ENCODE results near the gene METTL5. TPM values are rescaled to one million over a fixed set of nuclear protein-coding genes. Genes with fewer than 3 reads are reported as not detected.

METTL5 gene
- total and polyA plus RNA-seq, 9 of the 15 experiments (the other 6 are each of a cell fraction or from before 2014, with no cell fraction given), result 149 to 471 (median 224) TPM

DNA sequence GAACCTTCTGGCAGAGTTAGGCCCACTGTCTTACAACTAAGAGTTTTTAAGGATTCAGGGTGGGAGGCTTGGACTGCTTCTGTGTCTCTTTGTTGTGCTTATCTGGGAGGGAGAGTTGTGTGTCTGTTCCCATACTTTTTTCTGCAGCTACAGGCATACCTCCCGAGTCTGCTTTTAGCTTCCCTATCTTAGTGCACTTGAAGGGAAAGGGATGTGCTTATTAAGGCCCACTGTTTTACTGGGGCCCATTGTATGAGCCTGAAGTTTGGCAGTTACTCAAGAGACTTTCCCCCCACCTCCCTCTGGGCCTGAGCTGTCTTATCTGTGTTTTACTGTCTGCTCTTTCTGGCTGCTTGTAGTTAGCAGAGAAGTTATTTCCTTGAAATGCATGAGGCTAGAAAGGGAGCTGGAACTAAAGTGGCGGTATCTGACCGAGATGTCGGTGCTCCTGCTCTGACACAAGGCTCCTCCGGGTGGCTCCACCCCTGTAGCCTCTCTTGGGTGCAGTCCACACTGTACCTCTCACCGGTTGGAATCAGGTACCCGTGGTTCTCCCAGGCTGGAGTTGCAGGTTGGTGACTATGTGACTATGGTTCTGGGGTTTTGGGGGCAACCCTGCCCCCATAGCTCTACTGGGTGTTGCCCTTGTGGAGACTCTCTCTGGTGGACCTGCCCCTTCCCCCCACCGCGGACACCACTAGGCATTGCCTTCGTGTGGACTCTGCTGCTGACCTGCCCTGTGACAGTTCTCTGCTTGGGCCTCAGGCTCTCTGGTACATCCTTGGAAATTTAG is 15.4 kb upstream of the METTL5 start:
- ATAC-seq, result peak; percentile 95
- DNase-seq (ENCODE audit: extremely low read depth in 1 of 4, low spot score in 3 of 4), result peak; percentile 56 to 95 (median 74)
- peak overlapping the region; percentile 19; the same call in 1 of the 2 replicates for H3K4me3 ChIP-seq
- peak; percentile 96 for FAIRE-seq
- peaks cover 26% of the 10 kb centered on the region for H3K36me3 ChIP-seq (ENCODE audit: control insufficient read depth, insufficient read depth, low read length)
- no TSS peak for BruUV-seq (replicated peaks)
- H3K9me1 ChIP-seq (ENCODE audit: control insufficient read depth, insufficient read depth, low read length), result no peaks in the 10 kb centered on the region
- no peaks in the 10 kb centered on the region for H4K20me1 ChIP-seq (replicated peaks; ENCODE audit: control insufficient read depth, insufficient read depth, low read length)
- no peaks in the 10 kb centered on the region for H3K9me3 ChIP-seq (replicated peaks; ENCODE audit: control insufficient read depth, insufficient read depth, low read depth, low read length)
- intact Hi-C loops (cut with micrococcal nuclease), result loop anchor here (1.0 kb wide), 1 partner anchor 12 kb away; no protein-coding TSS in a partner anchor
- ChIA-PET POLR2A (interaction anchor here (0.6 to 5.4 kb wide), 13 partner anchors 9 to 1106 kb away, joined by 3 to 71 read pairs (median 3); partner anchors contain the start of gene UBR3), CTCF (ENCODE audit: low intra/inter-chr PET ratio) (no interaction called here)
- no peaks in the 10 kb centered on the region for H3K27me3 ChIP-seq (ENCODE audit: control insufficient read depth in 2 of 2, insufficient read depth in 2 of 2, low read length in 2 of 2)
- in situ Hi-C loops (cut with MboI), result no loop called here
- H3K9ac ChIP-seq (ENCODE audit: insufficient read depth in 1 of 2, low read depth in 2 of 2, low read length in 2 of 2), result peak overlapping the region; percentile 55 to 90
- peak overlapping the region; percentile 74 for H2AFZ ChIP-seq (ENCODE audit: low read depth, low read length)
- H3K4me1 ChIP-seq (replicated peaks in 1 of 2; ENCODE audit: control insufficient read depth in 2 of 2, insufficient read depth in 2 of 2, low read length in 2 of 2), result peaks cover 36 to 37% of the 10 kb centered on the region in 2 experiments
- peak overlapping the region; percentile 78 for H3K27ac ChIP-seq (ENCODE audit: extremely low read depth, low read depth, low read length)
- whole genome bisulfite sequencing (ENCODE audit: insufficient coverage, low coverage, missing lambda C conversion rate), result 2% methylated on average over 10 of the region's 10 CpGs
- peak overlapping the region; percentile 81 for H3K4me2 ChIP-seq (ENCODE audit: insufficient read depth, low read length)
- H3K79me2 ChIP-seq (ENCODE audit: control insufficient read depth, insufficient read depth, low read length), result peaks cover 87% of the 10 kb centered on the region
- peak; percentile 87 for TF ChIP-seq SMAD4 (CRISPR knock-in tag; conservative IDR thresholded peaks at IDR 0.05)
- TF ChIP-seq ZMIZ1 (IDR thresholded peaks at IDR 0.05; ENCODE audit: low read depth in 2 of 2, low read length in 2 of 2), result no peak
- peak; percentile 64 for TF ChIP-seq MYC (IDR thresholded peaks at IDR 0.05; ENCODE audit: low read depth, low read length)
- no peak for TF ChIP-seq MYC (CRISPR knock-in tag; IDR thresholded peaks at IDR 0.05; ENCODE audit: borderline replicate concordance, low read depth)
- TF ChIP-seq, protein P1, sequence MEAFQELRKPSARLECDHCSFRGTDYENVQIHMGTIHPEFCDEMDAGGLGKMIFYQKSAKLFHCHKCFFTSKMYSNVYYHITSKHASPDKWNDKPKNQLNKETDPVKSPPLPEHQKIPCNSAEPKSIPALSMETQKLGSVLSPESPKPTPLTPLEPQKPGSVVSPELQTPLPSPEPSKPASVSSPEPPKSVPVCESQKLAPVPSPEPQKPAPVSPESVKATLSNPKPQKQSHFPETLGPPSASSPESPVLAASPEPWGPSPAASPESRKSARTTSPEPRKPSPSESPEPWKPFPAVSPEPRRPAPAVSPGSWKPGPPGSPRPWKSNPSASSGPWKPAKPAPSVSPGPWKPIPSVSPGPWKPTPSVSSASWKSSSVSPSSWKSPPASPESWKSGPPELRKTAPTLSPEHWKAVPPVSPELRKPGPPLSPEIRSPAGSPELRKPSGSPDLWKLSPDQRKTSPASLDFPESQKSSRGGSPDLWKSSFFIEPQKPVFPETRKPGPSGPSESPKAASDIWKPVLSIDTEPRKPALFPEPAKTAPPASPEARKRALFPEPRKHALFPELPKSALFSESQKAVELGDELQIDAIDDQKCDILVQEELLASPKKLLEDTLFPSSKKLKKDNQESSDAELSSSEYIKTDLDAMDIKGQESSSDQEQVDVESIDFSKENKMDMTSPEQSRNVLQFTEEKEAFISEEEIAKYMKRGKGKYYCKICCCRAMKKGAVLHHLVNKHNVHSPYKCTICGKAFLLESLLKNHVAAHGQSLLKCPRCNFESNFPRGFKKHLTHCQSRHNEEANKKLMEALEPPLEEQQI (IDR thresholded peaks at IDR 0.05), result peak; percentile 40; the same call in 1 of the 2 replicates
- TF ChIP-seq ZSCAN29 (IDR thresholded peaks at IDR 0.05), result peak; percentile 95
- TF ChIP-seq DIDO1 (tag; IDR thresholded peaks at IDR 0.05; ENCODE audit: low read depth), result no peak
- TF ChIP-seq TAF1 (IDR thresholded peaks at IDR 0.05; ENCODE audit: control insufficient read depth, extremely low read depth, insufficient read depth, low read length, severe bottlenecking), result peak; percentile 38
- no peak for TF ChIP-seq ATF3 (IDR thresholded peaks at IDR 0.05)
- TF ChIP-seq ATF3 (CRISPR knock-in tag; conservative IDR thresholded peaks at IDR 0.05), result no peak

Data from K562 (cell line).